ENCODE results near the gene KRT17.

The KRT17 gene

GRCh38 chr17:41624208-41625101 is at the start of gene KRT17:
KRT17 (minus strand) TSS chr17:41624575; CDS start chr17:41624509, 66 bp downstream.
- peak within 1 kb of the TSS; percentile 66 for H3K4me3 ChIP-seq (ENCODE audit: low read length)
- TF ChIP-seq, protein P1, sequence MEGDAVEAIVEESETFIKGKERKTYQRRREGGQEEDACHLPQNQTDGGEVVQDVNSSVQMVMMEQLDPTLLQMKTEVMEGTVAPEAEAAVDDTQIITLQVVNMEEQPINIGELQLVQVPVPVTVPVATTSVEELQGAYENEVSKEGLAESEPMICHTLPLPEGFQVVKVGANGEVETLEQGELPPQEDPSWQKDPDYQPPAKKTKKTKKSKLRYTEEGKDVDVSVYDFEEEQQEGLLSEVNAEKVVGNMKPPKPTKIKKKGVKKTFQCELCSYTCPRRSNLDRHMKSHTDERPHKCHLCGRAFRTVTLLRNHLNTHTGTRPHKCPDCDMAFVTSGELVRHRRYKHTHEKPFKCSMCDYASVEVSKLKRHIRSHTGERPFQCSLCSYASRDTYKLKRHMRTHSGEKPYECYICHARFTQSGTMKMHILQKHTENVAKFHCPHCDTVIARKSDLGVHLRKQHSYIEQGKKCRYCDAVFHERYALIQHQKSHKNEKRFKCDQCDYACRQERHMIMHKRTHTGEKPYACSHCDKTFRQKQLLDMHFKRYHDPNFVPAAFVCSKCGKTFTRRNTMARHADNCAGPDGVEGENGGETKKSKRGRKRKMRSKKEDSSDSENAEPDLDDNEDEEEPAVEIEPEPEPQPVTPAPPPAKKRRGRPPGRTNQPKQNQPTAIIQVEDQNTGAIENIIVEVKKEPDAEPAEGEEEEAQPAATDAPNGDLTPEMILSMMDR (IDR thresholded peaks at IDR 0.05; ENCODE audit: insufficient read depth, low read depth, low read length, missing control alignments), result no peak
- peak; percentile 100 for DNase-seq (ENCODE audit: low read depth)

GRCh38 chr17:41672153-41672552 is 47.8 kb upstream of the KRT17 start:
- no peak for DNase-seq (ENCODE audit: low read depth)
- TF ChIP-seq, protein P1 (IDR thresholded peaks at IDR 0.05; ENCODE audit: insufficient read depth, low read depth, low read length, missing control alignments), result no peak
- no peak overlapping the region for H3K4me3 ChIP-seq (ENCODE audit: low read length)

GRCh38 chr17:41667280-41668041 is 43.1 kb upstream of the KRT17 start:
- no peak overlapping the region for H3K4me3 ChIP-seq (ENCODE audit: low read length)
- no peak for DNase-seq (ENCODE audit: low read depth)
- TF ChIP-seq, protein P1 (IDR thresholded peaks at IDR 0.05; ENCODE audit: insufficient read depth, low read depth, low read length, missing control alignments), result no peak

GRCh38 chr17:41666708-41667279 is 42.4 kb upstream of the KRT17 start:
- peak overlapping the region; percentile 29 for H3K4me3 ChIP-seq (ENCODE audit: low read length)
- peak; percentile 69 for DNase-seq (ENCODE audit: low read depth)
- TF ChIP-seq, protein P1 (IDR thresholded peaks at IDR 0.05; ENCODE audit: insufficient read depth, low read depth, low read length, missing control alignments), result peak; percentile 92

DNA sequence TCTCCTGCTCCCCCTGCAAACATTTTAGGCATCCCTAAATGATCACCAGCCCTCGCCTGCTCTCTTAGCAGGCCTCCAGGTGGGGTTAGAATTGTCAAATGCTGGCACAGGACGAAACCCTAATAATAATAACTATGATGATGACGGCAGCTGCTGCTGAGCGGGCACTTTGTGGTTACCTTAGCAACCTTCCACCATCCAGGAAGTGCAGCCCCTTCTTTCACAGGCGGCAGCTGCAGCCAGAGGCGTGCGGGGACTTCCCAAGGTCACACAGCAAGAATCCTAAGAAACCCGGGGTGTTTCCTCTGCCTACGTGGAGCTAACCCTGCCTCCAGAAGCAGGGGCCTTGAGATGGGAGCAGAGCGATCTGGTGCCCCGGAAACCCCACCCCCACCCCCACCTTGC is 41.9 kb upstream of the KRT17 start:
- DNase-seq (ENCODE audit: low read depth), result peak; percentile 48
- H3K4me3 ChIP-seq (ENCODE audit: low read length), result peak overlapping the region; percentile 5
- TF ChIP-seq, protein P1 (IDR thresholded peaks at IDR 0.05; ENCODE audit: insufficient read depth, low read depth, low read length, missing control alignments), result no peak

- peak; percentile 92 for DNase-seq (ENCODE audit: low read depth)
- TF ChIP-seq, protein P1 (IDR thresholded peaks at IDR 0.05; ENCODE audit: insufficient read depth, low read depth, low read length, missing control alignments), result peak; percentile 52
Observed at GRCh38 chr17:41665566-41666236, 41.3 kb upstream of the KRT17 start.

More at GRCh38 chr17:41665566-41666236, 41.3 kb upstream of the KRT17 start:
- H3K4me3 ChIP-seq (ENCODE audit: low read length), result peak overlapping the region; percentile 61
